Esophagus mucosa (tissue), 1 donor: ENCODE data around the gene GPR84. TPM values are rescaled to one million over a fixed set of nuclear protein-coding genes. Genes with fewer than 3 reads are reported as not detected.

Experiments
- ATAC-seq: fragments of 200-7000 bp; cut with Tn5 transposase; one replicate; pipeline ENCODE4 v1.9.1; 2020
- total RNA-seq: library from RNA; stranded (reverse); gene quantifications from one replicate; pipeline ENCODE4 v1.2.4, GENCODE V29; 2023
- donor health status: DM: yes; HTN: yes; CAD: no.

The GPR84 gene
- 0.16 TPM for total RNA-seq

GRCh38 chr12:54364413-54364812 is at the start of gene GPR84:
TSS of gene GPR84 (minus strand) at chr12:54364486. CDS start at chr12:54363851, 635 bp downstream.
- no peak for ATAC-seq

GRCh38 chr12:54413284-54414190 is 49.3 kb upstream of the GPR84 start:
- ATAC-seq, result peak; percentile 5

- ATAC-seq, result no peak
These were observed 48.5 kb upstream of the GPR84 start for GRCh38 chr12:54412786-54413185.

GRCh38 chr12:54412348-54412747 is 48.1 kb upstream of the GPR84 start:
- ATAC-seq, result no peak

GRCh38 chr12:54411391-54412241 is 47.3 kb upstream of the GPR84 start:
- ATAC-seq, result peak; percentile 88

GRCh38 chr12:54409267-54409666 is 45.0 kb upstream of the GPR84 start:
- ATAC-seq, result no peak

- no peak for ATAC-seq
These were observed 43.1 kb upstream of the GPR84 start for GRCh38 chr12:54407183-54407905.

- no peak for ATAC-seq
These were observed 41.3 kb upstream of the GPR84 start for GRCh38 chr12:54405573-54405972.

- no peak for ATAC-seq
These were observed 40.8 kb upstream of the GPR84 start for GRCh38 chr12:54405106-54405505.

GRCh38 chr12:54404061-54405004 is 40.0 kb upstream of the GPR84 start:
- peak; percentile 21 for ATAC-seq

- ATAC-seq, result no peak
These were observed 36.8 kb upstream of the GPR84 start for GRCh38 chr12:54401119-54401518.

GRCh38 chr12:54398995-54399793 is 34.9 kb upstream of the GPR84 start:
- ATAC-seq, result peak; percentile 82

GRCh38 chr12:54398218-54398617 is 33.9 kb upstream of the GPR84 start:
- no peak for ATAC-seq

- ATAC-seq, result no peak
These were observed 32.9 kb upstream of the GPR84 start for GRCh38 chr12:54397157-54397556.

GRCh38 chr12:54395545-54395944 is 31.3 kb upstream of the GPR84 start:
- ATAC-seq, result no peak

GRCh38 chr12:54394986-54395385 is 30.7 kb upstream of the GPR84 start:
- ATAC-seq, result no peak

- peak; percentile 26 for ATAC-seq
These were observed 30.0 kb upstream of the GPR84 start for GRCh38 chr12:54394281-54394719.

- ATAC-seq, result peak; percentile 13
These were observed 29.5 kb upstream of the GPR84 start for GRCh38 chr12:54393743-54394142.

- no peak for ATAC-seq
These were observed 28.9 kb upstream of the GPR84 start for GRCh38 chr12:54393207-54393609.

GRCh38 chr12:54392485-54393206 is 28.4 kb upstream of the GPR84 start:
- ATAC-seq, result no peak
